ENCODE results near the gene PPP1R3F.
"Not testable (repeated sequence)": the region's sequence is repeated elsewhere in the genome, so short reads cannot be mapped to it uniquely, and the experiment has no call there.

PPP1R3F gene

GRCh38 chrX:49310371-49310770 lies 40.8 kb downstream of the PPP1R3F start:
- DNase-seq (ENCODE audit: low read depth), result no peak
- TF ChIP-seq CTCF (conservative IDR thresholded peaks at IDR 0.05; ENCODE audit: low read length), result no peak
- no peak overlapping the region for H3K4me3 ChIP-seq (ENCODE audit: low read length)

- no peak overlapping the region for H3K4me3 ChIP-seq (ENCODE audit: low read length)
- no peak for TF ChIP-seq CTCF (conservative IDR thresholded peaks at IDR 0.05; ENCODE audit: low read length)
- no peak for DNase-seq (ENCODE audit: low read depth)
These were observed 42.6 kb downstream of the PPP1R3F start for GRCh38 chrX:49312176-49312575.

GRCh38 chrX:49316085-49316484 lies 46.5 kb downstream of the PPP1R3F start:
- no peak overlapping the region for H3K4me3 ChIP-seq (ENCODE audit: low read length)
- DNase-seq (ENCODE audit: low read depth), result no peak
- TF ChIP-seq CTCF (conservative IDR thresholded peaks at IDR 0.05; ENCODE audit: low read length), result no peak

- DNase-seq (ENCODE audit: low read depth); H3K4me3 ChIP-seq (ENCODE audit: low read length): not testable (repeated sequence)
These were observed 52.1 kb downstream of the PPP1R3F start, which contains the start of gene GAGE12J for GRCh38 chrX:49321737-49322136. Gene GAGE12J (plus strand): TSS chrX:49322037. CDS start chrX:49323194, 1,157 bp downstream.

GRCh38 chrX:49322266-49322665 lies 52.7 kb downstream of the PPP1R3F start:
- H3K4me3 ChIP-seq (ENCODE audit: low read length); DNase-seq (ENCODE audit: low read depth): not testable (repeated sequence)

- not testable (repeated sequence) for DNase-seq (ENCODE audit: low read depth); H3K4me3 ChIP-seq (ENCODE audit: low read length)
These were observed 54.1 kb downstream of the PPP1R3F start for GRCh38 chrX:49323735-49324134.

- not testable (repeated sequence) for H3K4me3 ChIP-seq (ENCODE audit: low read length); DNase-seq (ENCODE audit: low read depth)
These were observed 60.8 kb downstream of the PPP1R3F start for GRCh38 chrX:49330421-49330820.

GRCh38 chrX:49331282-49331681 lies 61.7 kb downstream of the PPP1R3F start, which contains the start of gene GAGE13:
Gene GAGE13 (plus strand): TSS chrX:49331582. CDS start chrX:49332738, 1,156 bp downstream.
- not testable (repeated sequence) for DNase-seq (ENCODE audit: low read depth); H3K4me3 ChIP-seq (ENCODE audit: low read length)

GRCh38 chrX:49331841-49332240 lies 62.2 kb downstream of the PPP1R3F start:
- H3K4me3 ChIP-seq (ENCODE audit: low read length); DNase-seq (ENCODE audit: low read depth): not testable (repeated sequence)
